Hematopoietic multipotent progenitor cell treated with erythropoietin and hydrocortisone succinate and interleukin-3 and kit ligand, for 17 days (in vitro differentiated cells): ENCODE results near the gene GAB3.

Source experiments
- DNase-seq: peaks from one replicate; pipeline ENCODE4 v3.0.0-alpha.2; 2015; ENCODE audit warnings: low spot score

The GAB3 gene, protein sequence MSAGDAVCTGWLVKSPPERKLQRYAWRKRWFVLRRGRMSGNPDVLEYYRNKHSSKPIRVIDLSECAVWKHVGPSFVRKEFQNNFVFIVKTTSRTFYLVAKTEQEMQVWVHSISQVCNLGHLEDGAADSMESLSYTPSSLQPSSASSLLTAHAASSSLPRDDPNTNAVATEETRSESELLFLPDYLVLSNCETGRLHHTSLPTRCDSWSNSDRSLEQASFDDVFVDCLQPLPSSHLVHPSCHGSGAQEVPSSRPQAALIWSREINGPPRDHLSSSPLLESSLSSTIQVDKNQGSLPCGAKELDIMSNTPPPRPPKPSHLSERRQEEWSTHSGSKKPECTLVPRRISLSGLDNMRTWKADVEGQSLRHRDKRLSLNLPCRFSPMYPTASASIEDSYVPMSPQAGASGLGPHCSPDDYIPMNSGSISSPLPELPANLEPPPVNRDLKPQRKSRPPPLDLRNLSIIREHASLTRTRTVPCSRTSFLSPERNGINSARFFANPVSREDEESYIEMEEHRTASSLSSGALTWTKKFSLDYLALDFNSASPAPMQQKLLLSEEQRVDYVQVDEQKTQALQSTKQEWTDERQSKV

DNA sequence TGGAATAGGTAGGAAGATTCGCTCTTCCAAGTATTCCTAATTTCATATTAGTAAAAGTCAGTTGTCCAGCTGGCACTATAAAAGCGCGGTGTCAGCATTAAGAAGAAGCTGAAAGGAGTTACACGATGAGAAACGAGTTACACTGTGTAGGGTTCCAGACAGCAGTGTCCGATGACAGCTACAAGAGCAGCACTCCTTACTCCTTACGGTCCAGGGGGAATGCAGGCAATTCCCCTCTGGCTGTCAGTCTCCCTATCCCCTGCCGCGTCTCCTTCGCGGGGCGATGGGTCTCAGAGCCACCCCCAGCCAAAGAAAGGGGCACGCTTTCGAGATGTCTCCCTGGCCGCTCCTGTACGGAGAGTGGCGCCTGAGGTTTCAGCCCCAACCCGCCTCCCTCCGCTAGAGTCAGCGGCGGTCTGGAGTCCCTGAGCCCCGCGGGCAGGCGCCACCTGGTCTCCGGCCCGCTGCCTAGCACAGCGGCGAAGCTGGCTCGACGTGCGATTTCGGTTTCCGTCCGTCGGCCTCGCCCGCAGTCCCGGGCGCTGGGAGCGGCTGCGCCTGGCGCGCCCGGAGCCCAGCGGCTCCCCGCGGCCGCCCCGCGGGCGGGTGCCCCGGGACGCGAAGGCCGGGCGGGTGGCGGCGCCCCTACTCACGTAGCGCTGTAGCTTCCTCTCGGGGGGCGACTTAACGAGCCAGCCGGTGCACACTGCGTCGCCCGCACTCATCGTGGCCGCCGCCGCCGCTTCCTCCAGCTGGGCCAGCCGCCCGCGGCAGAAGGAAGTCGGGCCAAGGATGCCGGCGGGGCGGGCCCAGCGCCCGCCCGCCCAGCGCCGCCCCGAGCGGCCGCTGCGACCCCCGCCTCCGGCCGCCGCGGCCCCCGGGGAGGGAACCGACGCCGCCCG lies at the start of gene GAB3:
GAB3 (minus strand) TSS at position 777 of the 902 bp plus-strand sequence; CDS start at position 725, 52 bp downstream.
- peak; percentile 67 for DNase-seq

DNA sequence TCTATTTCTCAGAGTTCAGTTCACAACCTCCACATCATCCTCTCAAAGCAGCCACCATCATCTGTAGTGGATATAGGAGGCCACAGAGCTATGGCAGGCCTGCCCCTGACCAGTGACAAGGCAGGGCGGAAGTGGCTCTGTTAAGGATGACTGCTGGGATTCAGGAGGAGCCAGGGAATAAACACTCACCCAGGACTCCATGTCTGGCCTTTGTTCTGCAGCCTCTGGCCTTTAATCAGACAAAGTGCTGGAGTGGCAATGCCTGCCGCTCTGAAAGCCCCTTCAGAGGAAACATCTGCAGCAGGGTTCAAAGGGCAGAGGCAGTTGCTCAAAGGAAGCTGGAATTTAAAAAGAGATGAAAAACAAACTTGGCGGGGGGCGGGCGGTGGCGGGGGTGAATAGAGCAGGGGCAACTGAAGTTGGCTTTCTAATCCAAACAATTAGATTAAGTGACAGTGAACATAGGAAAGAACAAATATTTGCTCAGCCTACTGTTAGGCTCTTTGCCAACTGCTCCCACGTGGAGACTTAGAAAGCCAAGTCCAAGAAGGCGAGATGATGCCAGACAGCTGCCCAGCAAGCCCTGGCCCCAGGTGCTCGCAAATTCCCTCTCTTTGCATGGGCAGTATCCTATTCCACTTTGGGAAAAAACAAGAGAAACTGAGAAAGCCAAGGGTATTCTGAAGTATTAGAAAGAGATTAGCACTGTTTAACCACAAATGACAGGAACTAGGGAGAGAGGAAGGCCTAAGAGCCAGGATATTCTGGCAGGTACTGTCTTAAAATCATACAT lies 48.9 kb upstream of the GAB3 start:
- DNase-seq: peak; percentile 67

DNA sequence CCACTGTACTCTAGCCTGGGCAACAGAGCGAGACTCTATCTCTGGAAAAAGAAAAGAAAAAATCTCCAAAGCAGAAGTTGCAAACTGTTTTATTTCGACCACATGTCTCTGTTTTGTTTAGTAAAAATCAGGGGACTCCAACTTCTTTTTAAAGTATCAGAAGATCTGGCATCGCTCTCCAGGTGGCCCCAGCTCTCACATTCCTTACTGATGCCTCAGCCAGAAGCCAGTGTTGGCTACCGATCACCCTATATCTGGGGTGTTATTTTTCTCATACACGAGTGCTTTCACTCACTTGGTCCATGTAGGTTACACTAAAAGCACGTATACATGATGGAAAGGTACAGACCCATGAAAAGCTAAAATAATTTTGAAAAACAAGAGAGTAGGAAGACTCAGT lies 46.1 kb upstream of the GAB3 start:
- peak; percentile 39 for DNase-seq

DNA sequence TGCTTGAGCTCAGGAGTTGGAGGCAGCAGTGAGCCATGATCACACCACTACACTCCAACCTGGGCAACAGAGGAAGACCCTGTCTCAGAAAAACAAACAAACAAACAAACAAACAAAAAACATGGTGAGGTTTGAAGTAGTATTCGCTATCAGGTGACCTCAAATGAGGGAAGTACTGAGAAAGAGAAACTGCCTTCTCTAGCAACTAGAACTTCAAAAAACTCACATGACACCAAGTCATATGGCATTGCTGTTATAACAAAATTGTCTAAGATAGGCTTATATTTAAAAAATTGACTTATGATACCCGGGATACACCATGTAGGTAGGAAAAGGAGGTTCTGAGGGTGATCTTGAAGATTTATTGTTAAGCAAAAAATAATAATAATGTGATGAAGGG lies 44.1 kb upstream of the GAB3 start:
- DNase-seq: peak; percentile 37

DNA sequence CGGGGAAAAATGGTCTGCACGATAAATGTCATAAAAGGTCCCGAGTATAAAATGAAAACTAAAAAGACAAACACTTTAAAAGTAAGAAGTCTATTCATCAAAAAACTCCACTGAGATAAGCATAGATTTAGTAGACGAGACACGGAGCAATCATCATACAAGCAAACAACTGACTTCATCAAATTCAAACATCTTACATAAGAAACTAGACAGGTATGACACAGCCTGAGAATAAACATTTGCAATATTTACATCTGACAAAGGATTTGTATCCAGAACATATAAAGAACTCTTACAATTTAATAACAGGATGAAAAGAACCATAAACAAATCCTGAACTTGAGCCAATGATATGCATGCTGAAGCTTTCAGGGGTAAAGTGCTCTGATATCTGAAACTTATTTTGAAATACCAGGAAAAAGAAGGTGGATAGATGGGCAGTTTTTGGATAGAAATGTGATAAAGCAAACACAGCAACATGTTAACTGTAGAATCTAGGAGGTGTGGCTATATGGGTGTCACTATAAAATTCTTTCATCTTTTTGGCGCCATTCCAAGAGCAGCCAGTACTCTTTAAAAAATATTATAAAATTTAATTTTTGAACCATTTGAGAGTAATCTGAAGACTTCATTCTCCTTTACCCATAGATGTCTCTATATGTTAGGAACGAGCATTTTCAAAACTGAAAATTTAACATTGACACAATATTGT lies 42.4 kb upstream of the GAB3 start:
- DNase-seq: peak; percentile 60

DNA sequence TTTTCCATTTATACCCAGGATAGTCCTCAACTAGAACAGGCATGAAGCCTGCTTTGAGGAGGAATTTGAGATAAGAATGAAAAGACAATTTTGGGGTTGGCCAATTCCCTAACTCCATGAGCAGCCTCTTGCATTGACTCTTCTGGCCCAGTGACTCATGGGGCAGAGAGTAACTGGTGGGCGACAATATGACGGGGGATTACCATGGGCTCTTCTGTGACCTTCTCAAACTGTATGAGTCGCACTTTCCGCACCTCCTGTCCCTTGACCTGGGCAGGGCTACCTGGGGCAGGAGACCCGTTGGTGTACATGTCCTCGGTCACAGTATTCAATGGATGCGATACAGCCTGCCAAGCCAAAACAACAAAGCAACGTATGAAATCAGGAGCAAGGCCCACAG lies 41.1 kb upstream of the GAB3 start:
- DNase-seq: no peak

DNA sequence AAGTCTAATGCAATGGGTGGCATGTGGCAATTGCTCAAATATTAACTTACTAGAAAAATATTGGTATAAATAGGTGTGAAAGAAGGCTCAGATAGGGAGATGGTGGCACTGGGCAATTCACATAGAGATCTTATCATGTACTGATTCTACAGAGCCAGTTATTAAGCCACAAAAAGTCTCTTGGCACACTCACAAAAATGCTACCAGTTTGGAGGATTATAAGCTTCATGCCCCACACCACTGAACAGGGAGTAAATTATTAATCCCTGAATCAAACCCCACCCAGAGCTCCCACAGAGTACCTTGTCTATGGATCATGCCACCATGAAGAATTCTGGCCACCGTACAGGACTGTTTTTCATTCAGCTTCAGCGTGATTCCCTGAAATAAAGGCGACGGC lies 40.6 kb upstream of the GAB3 start:
- DNase-seq: no peak

DNA sequence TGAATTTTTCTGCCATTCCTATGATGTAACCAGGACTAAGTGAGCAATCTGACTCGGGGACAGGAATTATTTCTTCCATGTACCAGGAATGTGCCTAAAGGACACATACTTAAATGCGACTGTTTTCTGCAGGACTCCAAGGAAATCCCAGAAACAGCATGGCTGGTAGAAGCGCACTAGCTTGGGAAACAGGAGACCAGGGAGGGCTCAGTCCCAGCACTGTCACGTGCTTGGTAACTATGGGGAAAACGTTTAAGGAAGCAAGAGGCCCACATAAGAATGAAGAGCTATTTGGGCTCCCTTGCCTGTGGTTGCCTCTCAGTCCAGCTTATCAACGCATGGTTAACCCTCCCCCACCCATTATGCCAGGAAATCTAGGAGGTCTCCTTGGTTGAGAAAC lies 34.8 kb upstream of the GAB3 start:
- DNase-seq: no peak

DNA sequence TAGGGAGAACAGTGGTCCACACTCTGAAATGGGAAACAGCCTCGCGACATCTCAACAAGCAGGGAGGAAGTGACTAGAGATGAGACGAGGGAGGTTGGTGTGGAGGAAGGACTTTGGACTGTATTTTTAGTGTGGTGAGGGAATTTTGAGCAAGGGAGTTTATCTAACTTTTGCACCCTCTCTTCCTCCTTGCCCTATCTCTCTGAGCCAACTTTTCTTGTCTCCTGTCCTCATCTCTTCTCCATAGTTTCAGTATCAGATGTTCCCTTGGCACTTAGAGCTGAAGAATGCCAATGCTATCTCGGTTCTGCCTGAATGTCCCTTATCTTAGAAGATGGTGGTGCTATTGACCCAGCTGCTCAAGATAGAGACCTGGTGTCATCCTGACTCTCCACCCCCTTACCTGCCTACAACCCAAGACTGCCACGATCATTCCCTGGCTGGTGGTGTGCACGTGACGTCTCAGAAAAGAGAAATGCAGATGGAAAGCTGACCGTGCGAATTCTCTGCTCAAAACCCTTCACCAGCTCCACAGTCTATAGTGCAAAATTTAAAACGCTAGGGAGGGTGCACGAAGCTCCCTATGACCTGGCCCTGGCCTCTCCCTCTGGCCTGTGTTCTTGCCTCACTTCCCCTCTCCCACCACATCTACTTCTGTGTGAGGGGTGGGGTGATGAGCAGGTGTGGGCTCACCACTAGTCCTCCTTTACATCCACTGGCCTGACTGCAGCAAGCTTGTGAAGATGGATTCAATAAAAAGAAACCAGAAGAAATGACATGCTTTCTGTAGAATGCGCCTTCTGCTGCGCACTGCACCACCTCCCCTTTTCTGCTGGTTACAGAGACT lies 33.5 kb upstream of the GAB3 start:
- DNase-seq: peak; percentile 63

DNA sequence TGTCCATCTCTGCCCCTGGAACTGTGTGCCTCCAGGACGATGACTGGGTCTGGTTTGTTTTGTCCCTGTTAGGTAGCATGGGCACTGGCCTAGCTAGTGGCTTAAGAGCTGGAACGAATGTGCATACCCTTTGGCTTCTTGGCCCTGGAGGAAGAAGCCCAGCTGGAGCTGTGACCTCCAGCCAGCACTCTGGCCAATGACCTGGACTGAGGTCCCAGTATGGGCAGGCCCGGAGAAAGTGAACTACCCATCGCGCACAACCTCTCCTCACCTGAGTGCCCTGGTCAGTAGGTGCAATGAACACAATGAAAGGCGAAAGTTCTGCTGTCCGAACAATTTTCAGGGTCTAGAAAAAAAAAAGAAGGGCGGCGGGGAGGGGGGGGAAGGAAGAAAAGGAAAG lies 30.1 kb upstream of the GAB3 start:
- DNase-seq: no peak

DNA sequence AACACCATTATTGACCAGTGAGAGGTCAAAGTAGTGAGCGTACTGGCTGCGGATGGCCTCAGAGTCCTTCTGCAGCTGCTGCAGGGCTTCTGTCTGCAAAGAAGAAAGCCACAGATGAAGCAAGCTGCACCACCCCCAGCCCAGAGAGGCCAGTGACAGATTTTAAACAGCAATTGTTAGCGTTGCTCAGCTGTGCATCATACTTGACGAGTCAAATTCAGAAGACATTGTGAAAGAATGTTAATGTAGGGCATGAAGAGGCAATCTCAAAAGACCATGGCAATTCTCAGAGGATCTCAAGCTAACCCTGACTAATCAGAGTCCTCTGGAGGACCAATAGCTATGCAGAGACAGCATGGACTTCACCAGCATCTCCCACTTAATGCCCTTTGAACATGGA lies 28.4 kb upstream of the GAB3 start:
- DNase-seq: no peak

DNA sequence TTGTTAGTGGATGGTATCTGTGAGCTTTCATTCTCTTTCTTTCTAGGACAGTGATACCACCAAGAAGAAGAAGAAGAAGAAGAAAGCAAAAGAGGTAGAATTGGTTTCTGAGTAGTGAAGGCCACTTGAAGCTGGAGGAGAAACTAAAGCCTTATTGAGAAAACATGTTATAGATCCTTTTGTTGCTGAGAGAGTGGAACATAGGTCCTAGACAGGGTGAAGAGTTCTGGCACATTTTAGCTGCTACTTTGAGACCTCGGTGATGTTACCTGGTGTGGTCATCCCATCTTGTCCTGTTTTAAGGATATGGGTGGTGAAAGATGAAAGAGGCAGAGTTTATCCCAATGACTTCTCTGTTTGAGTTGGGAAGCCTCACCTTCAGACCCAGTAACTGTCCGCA lies 25.9 kb upstream of the GAB3 start:
- no peak for DNase-seq

DNA sequence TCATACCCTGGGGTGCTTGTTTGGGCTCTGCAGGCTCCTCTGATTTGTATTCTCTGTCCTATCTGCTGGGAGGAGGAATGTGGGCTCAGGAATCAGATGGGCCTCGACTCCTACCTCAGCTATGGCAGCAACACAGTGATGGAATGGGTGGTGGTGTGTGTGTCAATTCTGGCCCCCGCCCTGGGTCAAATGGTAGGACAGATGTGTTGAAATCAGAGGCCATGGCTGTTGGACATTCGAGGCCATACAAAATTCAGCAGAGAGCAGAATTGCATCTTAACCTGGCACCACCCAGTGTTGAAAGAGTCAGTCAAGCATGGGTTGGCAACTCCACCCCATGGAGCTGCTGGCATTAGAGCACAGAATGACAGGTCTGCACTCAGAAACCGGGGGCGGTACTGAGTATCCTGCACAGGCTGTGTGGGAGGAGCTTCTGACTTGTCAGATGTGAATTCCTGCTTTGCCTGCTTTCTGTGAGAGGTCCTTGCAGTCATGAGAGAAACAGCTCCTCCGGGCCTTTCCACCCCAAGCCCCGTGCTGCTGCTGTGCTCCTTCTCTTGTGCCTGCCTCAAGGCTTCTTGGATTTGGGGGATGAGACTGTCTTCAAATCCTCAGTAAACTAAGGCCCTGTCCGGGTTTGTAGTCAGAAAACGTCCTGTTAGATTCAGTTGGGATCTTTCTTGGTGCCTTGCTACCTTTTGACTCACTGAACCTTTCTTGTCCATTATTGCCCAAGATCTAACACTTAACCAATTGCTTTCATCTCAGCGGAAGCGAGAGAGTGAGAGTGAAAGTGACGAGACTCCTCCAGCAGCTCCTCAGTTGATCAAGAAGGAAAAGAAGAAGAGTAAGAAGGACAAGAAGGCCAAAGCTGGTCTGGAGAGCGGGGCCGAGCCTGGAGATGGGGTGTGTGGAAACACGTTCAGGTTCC lies 24.8 kb upstream of the GAB3 start:
- peak; percentile 82 for DNase-seq

DNA sequence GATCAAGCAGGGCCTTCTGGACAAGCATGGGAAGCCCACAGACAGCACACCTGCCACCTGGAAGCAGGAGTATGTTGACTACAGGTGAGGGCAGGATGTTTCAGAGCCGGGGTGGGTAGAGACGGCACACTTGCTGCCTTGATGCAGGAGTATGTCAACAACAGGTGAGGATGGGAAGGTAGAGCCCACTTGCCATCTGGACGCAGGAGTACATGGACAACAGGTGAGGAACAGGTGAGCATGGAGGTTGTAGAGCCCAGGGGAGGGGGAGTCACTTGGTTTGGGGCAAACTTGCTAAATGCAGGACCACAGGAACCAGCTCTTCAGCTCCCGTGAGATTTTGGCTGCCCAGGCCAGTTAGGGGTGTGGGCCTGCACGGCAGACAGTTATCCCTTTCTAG lies 23.7 kb upstream of the GAB3 start:
- DNase-seq: no peak

DNA sequence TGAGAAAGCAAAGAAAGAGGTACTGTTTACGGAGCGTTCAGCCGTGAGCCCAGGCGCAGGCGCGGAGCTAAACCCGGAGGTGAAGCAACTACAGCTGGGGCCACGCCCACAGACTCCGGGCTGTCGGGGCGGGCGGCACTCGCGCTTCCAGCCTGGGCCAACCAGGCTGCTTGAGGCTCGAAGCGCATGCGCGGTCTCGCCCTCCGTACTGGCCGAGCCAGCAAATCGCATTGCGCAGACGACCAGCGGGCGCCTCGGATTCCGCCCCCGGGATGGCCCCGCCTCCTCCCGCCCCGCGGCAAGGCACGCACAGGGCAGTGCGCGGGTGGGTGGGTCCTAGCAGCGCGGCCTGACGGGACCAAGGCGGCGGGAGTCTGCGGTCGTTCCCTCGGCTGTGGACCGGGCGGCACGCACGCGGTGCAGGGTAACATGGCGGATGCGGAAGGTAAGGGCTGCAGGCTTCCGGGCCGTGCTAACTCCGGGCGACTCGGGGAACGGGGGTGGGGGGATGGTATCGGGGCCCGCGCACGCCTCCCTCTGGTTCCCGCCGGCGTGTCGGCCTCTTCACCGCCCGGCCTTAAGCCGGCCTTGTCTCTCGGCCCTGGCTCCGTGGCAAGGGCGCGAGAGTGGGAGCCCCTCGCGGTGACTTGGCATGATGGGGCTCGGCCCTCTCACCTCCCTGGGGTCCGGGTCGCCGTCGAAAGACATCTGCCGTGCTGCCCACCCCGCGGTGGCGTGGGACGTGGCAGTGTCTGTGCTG lies 11.8 kb upstream of the GAB3 start, which contains the start of gene DKC1:
DKC1 (plus strand) TSS at position 328 of the 760 bp plus-strand sequence; CDS start at position 430, 102 bp downstream.
- DNase-seq: peak; percentile 97

DNA sequence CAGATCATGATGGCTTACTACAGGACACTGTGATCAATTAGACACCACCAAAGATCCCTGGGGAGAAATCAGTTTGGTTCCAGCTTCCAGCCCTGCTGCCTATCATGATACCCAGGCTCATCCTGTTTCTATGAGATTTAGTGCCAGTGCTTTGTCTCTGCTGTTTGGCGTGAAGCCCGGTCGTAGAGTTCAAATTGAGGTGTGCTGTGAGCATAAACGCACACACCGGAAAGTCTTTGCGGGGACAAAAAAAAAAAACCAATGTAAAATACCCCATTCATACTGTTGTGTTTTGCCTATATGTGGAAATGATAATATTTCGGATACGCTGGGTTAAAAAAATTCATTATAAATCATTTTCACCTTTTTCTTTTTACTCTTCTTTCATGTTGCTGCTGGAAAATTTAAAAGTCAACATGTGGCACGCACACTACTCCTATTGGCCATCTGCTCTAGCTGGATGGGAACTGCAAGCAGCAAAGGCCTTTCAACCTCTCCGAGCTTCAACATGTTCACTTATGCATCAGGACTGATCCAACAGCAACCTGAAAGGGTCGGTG lies 11.2 kb upstream of the GAB3 start:
- DNase-seq: peak; percentile 65

DNA sequence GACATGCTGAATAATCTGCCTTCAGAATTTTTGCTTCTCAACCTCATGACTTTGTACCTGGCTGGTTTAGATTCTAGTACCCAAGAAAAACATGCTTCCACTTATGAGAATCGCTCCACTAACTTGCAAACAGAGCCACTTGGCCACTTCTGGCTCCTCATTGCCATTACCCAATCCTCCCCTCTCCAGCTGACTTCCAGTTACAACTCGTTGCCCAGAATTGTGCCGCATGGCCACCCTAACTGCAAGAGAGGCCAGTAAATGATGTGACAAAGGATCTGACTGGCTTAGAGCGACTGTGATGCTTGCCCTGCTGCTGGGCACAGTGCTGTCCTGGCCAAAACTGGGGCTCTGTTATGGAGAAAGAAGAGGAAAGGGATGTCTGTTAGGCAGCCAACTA lies 7.8 kb upstream of the GAB3 start:
- DNase-seq: no peak

DNA sequence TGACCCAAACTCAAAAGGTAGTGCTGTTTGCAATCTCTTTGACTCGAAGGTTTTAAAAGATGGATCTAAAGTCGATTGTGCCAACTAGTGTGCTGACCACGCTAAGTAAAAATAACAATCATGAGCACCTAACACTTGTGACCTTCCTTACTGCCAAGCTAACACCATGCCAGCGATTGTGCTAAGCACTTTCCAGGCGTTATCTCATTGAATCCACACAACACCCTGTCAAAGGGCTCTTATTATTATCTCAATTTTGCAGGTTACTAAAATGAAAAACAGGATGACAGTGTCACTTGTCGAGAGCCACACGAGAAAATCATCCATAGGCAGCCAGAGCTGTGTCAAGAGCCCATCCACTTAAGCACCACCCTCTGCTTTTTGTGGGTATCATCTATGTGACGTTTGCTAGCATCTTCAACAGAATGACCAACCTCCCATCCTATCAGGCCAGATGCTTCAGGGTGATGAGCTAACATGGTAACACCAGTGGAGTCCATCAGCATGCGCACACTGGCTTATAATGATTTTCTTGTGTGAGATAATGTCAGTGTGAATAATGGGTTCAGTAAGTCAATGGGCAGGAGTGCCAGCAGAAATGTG lies 893 bp upstream of the GAB3 start:
- peak; percentile 74 for DNase-seq
